HG03139 (cell line): ENCODE data around the gene HGFAC.

Source experiments
- ATAC-seq: cut with Tn5 transposase; IDR thresholded peaks from one replicate; pipeline ENCODE4 v1.9.1; 2021; ENCODE audit not compliant: unreplicated experiment

The HGFAC gene

GRCh38 chr4:3441501-3442459 lies at the start of gene HGFAC:
HGFAC (plus strand) TSS chr4:3441968; CDS start chr4:3442002, 34 bp downstream.
- ATAC-seq, result no peak

- ATAC-seq, result no peak
These were observed 49.4 kb upstream of the HGFAC start for GRCh38 chr4:3392321-3392720.

GRCh38 chr4:3393171-3393570 lies 48.6 kb upstream of the HGFAC start:
- ATAC-seq, result no peak

- ATAC-seq, result no peak
These were observed 45.2 kb upstream of the HGFAC start for GRCh38 chr4:3396600-3396999.

- ATAC-seq, result no peak
These were observed 44.6 kb upstream of the HGFAC start for GRCh38 chr4:3397128-3397527.

- ATAC-seq, result no peak
These were observed 42.2 kb upstream of the HGFAC start for GRCh38 chr4:3399277-3400194.

DNA sequence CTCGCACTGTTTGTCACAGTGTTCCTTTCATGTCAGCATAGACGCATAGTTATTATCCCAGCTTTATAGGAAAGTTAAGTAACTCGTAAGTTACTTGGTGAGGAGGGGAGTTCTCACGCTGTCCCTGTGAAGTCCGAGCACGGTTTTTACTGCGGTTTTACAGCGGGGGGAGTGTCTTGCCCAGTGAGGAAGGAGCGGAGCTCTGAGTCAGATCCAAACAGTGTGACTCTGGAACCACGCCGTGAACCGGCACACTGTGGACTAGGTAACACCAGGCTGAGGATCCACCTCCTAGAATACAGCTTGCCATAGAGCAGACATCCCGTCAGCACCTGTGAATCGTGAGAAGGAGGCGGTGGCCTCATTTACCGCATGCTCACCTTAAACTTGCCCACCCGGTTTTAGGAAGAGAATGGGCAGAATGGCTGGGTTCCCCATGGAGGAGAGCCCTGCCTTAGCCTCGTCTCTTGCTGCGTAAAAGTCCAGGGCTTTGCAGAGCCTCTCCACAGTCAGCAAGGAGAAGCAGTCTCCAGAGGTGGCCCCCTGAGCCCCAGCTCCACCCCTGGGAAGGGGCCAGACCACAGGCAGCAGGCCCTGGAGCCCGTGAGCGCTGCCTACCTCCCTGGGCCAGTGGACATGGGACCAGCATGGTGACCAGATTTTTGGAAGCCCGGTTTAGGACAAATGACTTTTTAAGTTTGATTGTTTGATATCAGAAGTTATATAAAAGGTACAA lies 40.2 kb upstream of the HGFAC start:
- no peak for ATAC-seq

DNA sequence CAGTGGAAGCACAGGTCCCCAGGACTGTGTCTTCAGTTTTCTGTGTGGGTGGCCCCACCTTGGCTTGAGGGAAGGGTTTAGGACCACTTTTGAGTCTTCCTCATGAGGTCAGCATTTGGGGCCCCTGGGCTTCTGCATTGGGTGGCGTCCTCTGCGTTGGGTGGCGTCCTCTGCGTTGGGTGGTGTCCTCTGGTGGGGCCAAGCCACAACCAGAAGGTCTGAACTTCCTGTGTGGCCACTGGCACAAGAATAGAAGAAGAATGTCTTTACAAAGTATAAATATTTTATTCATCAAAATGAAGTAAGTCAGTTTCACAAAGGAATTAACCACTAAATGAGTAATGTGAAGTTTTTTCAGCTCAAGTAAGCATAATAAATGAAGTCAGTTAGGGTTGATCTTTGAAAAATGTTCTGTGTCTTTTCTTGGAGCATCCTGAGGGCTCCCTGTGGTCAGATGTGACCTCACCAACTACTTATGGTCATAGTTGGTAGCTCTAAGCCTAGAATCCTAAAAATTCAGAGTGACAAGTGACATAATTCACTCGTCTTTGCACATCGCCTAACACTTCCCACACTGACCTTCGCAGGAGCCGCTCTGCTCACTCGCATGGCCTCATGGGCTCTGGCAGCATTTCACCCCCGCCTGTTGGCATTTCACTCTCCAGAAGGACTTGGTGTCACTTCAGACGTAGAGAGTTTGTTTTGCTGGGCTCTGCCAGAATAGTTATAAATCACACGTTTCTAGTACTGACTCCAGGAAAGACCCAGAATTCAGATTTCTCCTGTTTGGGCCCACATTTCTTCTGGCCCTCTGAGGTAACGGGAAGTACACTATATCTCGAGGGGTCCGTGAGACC lies 39.0 kb upstream of the HGFAC start:
- no peak for ATAC-seq

DNA sequence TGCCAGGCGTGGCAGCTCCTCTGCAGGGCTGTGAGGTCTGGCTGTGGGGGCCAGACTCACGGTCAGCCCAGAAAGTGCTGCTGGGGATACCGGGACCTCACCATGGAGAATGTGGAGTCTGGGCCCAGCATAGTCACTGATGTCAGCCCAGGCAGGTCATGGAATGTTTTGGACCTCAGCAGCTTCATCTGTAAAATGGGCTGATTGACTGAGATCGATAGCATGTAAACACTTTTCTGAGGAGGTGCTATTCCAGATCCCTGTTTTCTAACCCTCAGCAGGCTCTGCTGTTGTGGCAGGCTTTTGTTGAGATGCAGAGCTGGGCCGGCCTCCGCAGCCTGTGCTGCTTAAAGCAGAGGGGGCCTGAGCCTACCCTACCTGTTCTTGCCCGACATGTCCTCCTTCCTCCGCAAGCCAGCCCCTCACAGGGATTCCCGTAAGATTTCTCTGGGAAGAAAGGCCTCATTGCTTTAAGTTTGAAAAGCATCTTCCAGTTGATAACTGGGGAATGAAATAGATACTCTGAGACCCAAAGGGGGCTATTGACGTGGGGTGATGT lies 38.3 kb upstream of the HGFAC start:
- ATAC-seq, result no peak

DNA sequence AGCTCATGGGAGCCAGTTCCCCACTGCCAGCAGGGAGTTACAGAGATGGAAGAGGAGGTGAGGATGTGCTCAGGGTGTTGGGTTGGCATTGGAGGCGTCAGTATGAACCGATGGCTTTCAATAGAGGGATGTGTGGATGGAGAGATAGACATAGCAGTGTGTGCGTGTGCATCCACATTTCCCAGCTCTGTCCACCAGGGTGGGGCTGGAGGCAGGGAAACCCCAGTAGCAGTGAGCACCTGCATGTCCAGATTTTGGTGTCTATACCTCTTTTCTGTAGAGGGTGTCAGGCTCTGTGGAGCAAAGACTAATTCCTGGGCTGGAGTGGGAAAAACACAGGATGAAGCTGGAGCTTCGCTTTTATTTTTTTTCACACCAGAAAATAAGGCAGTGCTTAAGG lies 37.2 kb upstream of the HGFAC start:
- no peak for ATAC-seq

DNA sequence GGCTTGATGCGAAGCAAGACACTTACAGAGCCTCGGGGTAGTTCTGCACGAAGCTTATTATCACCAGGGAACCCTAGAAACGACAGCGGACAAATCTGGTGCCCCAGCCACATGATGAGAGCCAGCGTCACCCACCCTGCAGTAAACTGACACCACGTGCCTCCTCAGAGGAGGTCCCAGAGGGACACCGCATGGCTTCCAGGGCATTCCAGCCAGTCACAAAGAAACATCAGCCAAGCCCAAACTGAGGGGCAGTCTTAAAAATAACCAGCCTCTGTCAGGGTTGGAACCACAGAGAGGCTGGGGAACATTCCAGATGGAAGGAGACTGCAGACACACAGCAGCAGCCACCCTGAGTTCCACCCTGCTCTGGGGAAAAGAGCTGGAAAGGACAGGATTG lies 36.6 kb upstream of the HGFAC start:
- no peak for ATAC-seq

DNA sequence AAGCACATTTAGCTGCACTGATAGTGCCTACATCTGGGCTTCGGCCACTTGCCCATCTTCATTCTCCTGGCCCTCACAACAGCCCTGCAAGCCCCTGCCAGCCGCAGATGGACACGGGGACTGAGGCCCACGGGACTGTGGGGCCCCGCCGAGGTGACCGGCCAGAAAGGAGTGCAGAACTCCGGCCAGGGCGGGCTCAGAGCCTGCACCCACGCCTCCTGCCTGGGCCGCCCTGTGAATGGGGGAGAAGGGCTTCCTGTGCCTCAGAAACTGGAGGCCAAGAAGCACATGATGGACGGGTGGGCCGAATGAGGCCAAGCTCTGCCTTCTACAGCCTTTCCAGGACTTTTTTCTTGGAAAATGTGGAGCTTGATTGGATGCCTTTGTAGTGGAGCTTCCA lies 35.7 kb upstream of the HGFAC start:
- no peak for ATAC-seq

DNA sequence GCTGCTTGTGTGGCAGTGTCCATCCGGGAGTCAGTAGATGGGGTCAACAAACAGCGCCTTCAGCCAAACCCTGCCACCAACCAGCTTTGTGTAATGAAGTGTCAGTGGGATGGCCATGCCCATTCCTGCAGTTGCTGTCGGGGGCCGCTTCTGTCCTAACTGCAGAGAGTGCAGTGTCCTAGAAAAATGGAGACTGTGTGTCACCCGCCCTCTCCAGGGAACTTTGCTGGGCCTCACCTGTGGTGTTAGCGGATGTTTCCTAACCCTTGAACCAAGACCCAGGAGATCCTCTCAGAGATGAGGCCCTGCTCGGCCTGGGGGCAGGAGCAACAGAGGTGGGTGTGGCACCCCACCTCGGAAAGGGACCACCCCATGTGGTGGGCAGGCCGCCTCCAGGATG lies 35.3 kb upstream of the HGFAC start:
- no peak for ATAC-seq

- no peak for ATAC-seq
These were observed 34.5 kb upstream of the HGFAC start for GRCh38 chr4:3407171-3407771.

GRCh38 chr4:3407930-3408792 lies 33.6 kb upstream of the HGFAC start:
- no peak for ATAC-seq

DNA sequence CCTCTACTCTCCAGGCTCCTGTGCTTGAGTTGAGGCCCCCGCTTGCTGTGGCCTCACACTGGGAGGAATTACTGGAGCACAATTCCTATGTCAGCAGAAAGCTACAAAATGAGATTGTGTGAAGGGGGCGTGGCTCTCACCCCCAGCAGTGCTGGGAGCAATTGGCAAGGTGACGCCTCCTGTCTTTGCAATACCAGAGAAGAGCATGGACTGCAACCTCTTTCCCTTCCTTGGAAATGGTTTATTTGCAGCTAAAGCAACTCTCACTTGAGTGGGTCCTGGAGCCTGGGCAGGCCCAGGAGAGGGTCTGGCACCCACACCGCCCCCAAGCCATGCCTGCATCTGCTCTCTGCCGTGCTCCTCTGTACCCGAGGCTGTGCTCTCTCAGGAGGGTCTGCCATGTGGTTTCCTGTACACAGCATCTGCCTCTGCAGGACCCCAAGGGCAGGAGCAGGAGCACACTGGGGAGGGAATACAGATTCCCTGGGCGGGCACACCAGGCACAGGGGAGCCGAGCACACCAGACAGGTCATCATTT lies 32.9 kb upstream of the HGFAC start:
- no peak for ATAC-seq

DNA sequence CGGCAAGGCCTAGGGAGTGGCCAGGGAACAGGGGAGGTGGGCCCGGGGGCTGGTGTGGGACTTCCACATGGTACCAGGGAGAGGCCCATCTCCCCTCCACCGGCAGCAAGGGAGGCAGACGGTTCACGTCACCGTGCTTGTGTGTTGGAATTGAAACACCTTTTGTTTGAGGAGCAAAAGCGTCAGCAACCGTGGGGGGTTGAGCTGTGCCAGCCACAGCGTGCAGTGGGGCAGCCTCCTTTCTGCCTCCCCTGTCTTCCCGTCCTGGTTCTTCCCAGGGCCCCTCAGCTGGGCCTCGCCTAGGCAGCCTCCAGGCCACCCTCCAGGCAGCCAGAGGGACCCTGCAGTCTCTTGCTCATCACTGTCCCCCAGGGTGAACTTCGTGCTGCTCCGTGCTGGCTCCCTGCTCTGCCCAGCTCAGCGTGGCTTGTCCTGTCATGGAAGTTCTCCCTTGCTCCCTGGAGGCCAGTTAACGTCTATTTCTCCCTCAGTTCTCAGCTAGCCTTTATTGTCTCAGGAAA lies 32.1 kb upstream of the HGFAC start:
- no peak for ATAC-seq
